ENCODE measurements around the gene CPA4.

Gene CPA4

GRCh38 chr7:130365511-130366441 is 72.8 kb downstream of the CPA4 start:
- DNase-seq = no peak

- no peak for DNase-seq
Measured at GRCh38 chr7:130366564-130366963, 73.6 kb downstream of the CPA4 start.

- peak; percentile 60 for DNase-seq
Measured at GRCh38 chr7:130367088-130367755, 74.3 kb downstream of the CPA4 start.

DNA sequence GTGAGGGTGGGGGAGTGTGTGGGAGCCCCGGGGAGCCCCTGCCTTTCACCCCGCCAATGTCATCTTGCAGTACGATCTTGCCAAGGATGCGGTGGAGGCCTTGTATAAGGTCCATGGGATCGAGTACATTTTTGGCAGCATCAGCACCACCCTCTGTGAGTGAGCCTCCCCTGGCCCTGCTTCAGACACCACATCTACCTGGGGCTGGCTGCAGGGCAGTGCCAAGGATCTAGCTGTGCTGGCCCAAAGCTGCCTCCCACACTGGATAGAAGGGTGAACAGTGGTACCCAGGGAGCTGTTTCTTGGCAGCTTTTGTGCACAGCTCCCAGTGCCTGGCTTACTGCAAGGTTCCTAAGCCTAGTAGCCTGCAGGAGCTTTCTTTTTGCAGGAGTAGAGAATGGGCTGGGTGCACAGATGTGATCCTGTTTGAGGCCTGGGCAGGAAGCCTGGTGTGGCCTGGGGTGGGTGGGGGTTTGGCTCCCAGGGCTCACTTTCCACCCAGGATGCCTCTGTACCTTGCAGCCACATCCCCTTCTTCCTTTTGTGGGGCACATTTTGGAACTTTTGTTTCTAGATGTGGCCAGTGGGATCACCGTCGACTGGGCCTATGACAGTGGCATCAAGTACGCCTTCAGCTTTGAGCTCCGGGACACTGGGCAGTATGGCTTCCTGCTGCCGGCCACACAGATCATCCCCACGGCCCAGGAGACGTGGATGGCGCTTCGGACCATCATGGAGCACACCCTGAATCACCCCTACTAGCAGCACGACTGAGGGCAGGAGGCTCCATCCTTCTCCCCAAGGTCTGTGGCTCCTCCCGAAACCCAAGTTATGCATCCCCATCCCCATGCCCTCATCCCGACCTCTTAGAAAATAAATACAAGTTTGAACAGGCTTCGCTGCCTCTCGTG is 75.1 kb downstream of the CPA4 start:
- DNase-seq = no peak

DNA sequence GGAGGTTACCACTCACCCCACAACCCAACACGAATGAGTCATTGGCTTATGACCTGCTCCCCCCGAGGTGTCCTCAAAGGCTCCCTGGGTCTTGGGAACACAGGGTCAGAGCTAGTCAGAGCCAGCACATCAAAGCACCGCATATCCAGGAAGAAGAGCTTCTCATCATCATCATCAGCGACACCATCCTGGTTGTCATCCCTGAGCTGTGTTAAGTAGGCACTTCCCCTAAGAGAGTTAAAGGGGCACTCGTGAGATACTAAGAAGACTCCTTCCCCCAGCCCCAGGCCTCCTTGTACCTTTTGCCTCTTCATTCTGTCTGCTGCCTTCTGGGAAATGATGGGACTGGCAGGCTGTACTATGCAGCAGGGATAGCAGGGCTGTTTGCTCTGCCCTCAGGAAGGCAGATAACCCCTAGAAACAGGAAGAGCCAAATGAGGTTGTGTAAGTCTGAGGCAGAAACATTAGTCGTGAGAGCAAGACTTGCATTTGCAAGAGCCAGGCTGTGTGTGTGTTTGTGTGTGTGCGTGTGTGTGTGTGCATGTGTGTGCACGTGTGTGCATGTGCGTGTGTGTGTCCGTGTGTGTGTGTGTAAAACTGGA is 76.2 kb downstream of the CPA4 start:
- no peak for DNase-seq

DNA sequence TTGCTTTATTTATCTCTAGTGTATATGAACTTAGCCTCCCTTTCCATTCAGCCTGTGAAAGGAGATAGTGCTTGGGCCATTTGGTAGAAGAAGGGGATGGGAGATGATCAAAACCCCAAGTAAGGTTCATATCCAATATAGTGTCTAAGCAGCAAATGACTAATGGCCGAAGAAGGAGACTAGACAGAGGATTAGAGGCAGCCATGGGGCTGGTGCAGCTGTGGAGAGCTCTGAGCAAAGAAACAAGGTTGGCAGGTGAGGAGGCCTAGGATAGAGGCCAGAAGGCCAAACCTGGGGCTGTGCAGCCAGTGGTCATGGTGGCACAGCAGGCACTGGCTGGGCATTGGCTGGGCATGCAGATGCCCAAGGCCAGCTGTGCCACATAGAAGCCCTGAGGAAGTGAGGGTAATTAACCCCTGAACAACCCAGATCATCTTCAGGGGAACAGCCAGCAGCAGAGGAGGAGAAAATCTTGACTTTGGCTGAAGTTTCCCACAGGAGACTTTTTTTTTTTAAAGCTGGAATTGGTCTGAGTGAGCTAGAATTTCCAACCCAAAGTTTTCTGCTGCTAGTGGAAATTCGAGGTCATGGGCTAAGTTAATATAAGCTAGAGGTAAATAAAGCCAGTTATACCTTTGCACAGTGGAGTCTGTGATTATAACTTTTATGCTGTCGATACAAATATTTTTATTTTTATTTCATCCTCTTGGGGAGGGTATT is 77.0 kb downstream of the CPA4 start:
- DNase-seq = no peak

GRCh38 chr7:130371046-130371445 is 78.1 kb downstream of the CPA4 start:
- no peak for DNase-seq

GRCh38 chr7:130372402-130373165 is 79.6 kb downstream of the CPA4 start:
- no peak for DNase-seq
